CD4-positive, alpha-beta T cell (primary cell): ENCODE measurements around the gene FANCM. TPM values are rescaled to one million over a fixed set of nuclear protein-coding genes. Genes with fewer than 3 reads are reported as not detected.

Experiments used
- ATAC-seq: fragments of 200-7000 bp; cut with Tn5 transposase; one replicate; pipeline ENCODE4 v1.10.0; 2022; ENCODE audit warnings: mild to moderate bottlenecking; ENCODE audit not compliant: poor library complexity
- CTCF ChIA-PET: fragments of 350-600 bp; sonication (Branson Sonifier 250); formaldehyde crosslinking; loops from one replicate; lab custom pipeline; 2021; ENCODE audit warnings: antibody characterized with exemption, inconsistent platforms; lab: Charles Lee
- POLR2A ChIA-PET: fragments of 350-600 bp; sonication (Branson Sonifier 250); formaldehyde crosslinking; loops from one replicate; lab custom pipeline; 2021; ENCODE audit warnings: antibody characterized with exemption, inconsistent platforms; lab: Charles Lee
- DNase-seq, 14 experiments: peaks; one replicate each; pipeline ENCODE4 v3.0.0-alpha.2; 2013 to 2020; ENCODE audit warnings: mixed read lengths in 2 of 14
- H3K27ac ChIP-seq, 2 donors: one replicate each; pipeline versions ENCODE4 v1.5.1 to v1.7.0; 2013; ENCODE audit warnings: low read length in 2 of 2, low read depth in 1 of 2, mild to moderate bottlenecking in 1 of 2
- H3K27me3 ChIP-seq, 2 experiments: 1 replicate in 1 of 2; 2 replicates in 1 of 2; pipeline versions ENCODE4 v1.6.1 to v1.7.0; 2013; ENCODE audit warnings: low read length in 2 of 2, control low read depth in 1 of 2, mild to moderate bottlenecking in 1 of 2, moderate library complexity in 1 of 2; ENCODE audit not compliant: insufficient read depth in 2 of 2, control insufficient read depth in 1 of 2
- H3K36me3 ChIP-seq: one replicate; pipeline ENCODE4 v1.6.1; 2013; ENCODE audit warnings: low read length, control low read depth; ENCODE audit not compliant: insufficient read depth
- H3K4me1 ChIP-seq: one replicate; pipeline ENCODE4 v1.6.1; 2013; ENCODE audit warnings: low read length, control low read depth; ENCODE audit not compliant: insufficient read depth
- H3K4me3 ChIP-seq: one replicate; pipeline ENCODE4 v1.5.1; 2013; ENCODE audit warnings: mild to moderate bottlenecking, low read length, moderate library complexity
- H3K9me3 ChIP-seq, 2 experiments: 1 replicate in 1 of 2; 2 replicates in 1 of 2; pipeline versions ENCODE4 v1.6.1 to v1.7.0; 2013; ENCODE audit warnings: low read length in 2 of 2, mild to moderate bottlenecking in 2 of 2, control low read depth in 1 of 2, moderate library complexity in 1 of 2; ENCODE audit not compliant: control insufficient read depth in 1 of 2, insufficient read depth in 1 of 2
- H3K27ac Mint-ChIP-seq: one replicate; pipeline ENCODE4 v1.8.0; 2020; ENCODE audit warnings: mixed read lengths
- H3K27me3 Mint-ChIP-seq: one replicate; pipeline ENCODE4 v1.8.0; 2021; ENCODE audit warnings: mixed read lengths
- H3K36me3 Mint-ChIP-seq: one replicate; pipeline ENCODE4 v1.8.0; 2021; ENCODE audit warnings: low read depth, mixed read lengths
- H3K4me1 Mint-ChIP-seq: one replicate; pipeline ENCODE4 v1.8.0; 2021; ENCODE audit warnings: low read depth, mixed read lengths
- H3K4me3 Mint-ChIP-seq: one replicate; pipeline ENCODE4 v1.8.0; 2020; ENCODE audit warnings: mild to moderate bottlenecking, mixed read lengths
- H3K9me3 Mint-ChIP-seq: one replicate; pipeline ENCODE4 v1.8.0; 2020; ENCODE audit warnings: mixed read lengths
- intact Hi-C, 2 experiments: fragments of 100-400 bp; cut with DNase I in 1 of 2; cut with micrococcal nuclease in 1 of 2; formaldehyde crosslinking; loops; one replicate each; pipeline versions ENCODE4 v1.15.1 to v1.9.0; 2023 to 2025; cut with DNase I, micrococcal nuclease
- total RNA-seq, 174 experiments: library from RNA in 2 of 174; stranded (reverse) in 2 of 174; gene quantifications; one replicate each; pipeline ENCODE4 v1.2.3 and lab custom pipeline; 2021 to 2026
- TF ChIP-seq, protein P1 (sequence below): fragments of 200-600 bp; IDR thresholded peaks from one replicate; pipeline ENCODE4 v1.8.0; 2022; ENCODE audit warnings: antibody characterized with exemption, mild to moderate bottlenecking

Gene FANCM
- total RNA-seq, 2 experiments from 2014 or later: 6.1 to 8.8 TPM

DNA sequence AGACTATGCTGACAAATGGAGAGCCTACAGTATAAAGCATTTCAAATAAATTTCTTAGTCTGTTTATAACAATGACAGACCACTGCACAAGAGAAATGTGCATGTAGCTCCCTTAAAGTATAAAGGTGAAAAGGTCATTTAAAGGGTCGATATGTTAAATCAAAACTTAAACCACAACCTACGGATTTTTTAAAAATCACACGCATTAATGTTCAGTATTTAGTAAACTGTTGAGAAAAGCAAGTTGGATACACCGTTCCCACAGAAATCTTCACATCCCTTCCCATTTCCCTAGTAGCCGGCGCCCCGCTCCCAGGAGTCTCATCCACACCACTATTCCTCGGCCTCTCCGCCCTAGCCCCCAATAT lies 2.1 kb upstream of the FANCM start:
- H3K4me3 ChIP-seq: peak overlapping the region; percentile 82
- peak overlapping the region; percentile 69 to 84 for H3K27ac ChIP-seq
- peaks cover 14% of the 10 kb centered on the region for H3K4me1 ChIP-seq
- no peaks in the 10 kb centered on the region for H3K9me3 Mint-ChIP-seq
- CTCF ChIA-PET: interaction anchor here (1.8 to 2.6 kb wide), 2 partner anchors 119 to 172 kb away, joined by 7 to 12 read pairs; partner anchors contain the start of genes KLHL28, MIS18BP1 and TOGARAM1
- no peak for ATAC-seq
- H3K36me3 ChIP-seq: no peaks in the 10 kb centered on the region
- no peaks in the 10 kb centered on the region for H3K27me3 Mint-ChIP-seq
- peak overlapping the region; percentile 99 for H3K4me3 Mint-ChIP-seq
- TF ChIP-seq, protein P1, sequence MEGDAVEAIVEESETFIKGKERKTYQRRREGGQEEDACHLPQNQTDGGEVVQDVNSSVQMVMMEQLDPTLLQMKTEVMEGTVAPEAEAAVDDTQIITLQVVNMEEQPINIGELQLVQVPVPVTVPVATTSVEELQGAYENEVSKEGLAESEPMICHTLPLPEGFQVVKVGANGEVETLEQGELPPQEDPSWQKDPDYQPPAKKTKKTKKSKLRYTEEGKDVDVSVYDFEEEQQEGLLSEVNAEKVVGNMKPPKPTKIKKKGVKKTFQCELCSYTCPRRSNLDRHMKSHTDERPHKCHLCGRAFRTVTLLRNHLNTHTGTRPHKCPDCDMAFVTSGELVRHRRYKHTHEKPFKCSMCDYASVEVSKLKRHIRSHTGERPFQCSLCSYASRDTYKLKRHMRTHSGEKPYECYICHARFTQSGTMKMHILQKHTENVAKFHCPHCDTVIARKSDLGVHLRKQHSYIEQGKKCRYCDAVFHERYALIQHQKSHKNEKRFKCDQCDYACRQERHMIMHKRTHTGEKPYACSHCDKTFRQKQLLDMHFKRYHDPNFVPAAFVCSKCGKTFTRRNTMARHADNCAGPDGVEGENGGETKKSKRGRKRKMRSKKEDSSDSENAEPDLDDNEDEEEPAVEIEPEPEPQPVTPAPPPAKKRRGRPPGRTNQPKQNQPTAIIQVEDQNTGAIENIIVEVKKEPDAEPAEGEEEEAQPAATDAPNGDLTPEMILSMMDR: no peak
- intact Hi-C loops: loop anchor here (1.0 to 2.0 kb wide), 5 partner anchors 49 to 236 kb away; partner anchors contain the start of genes KLHL28 (in 1 of the 2), MIS18BP1 (in 1 of the 2) and PRPF39 (in 1 of the 2)
- peaks cover 37% of the 10 kb centered on the region for H3K36me3 Mint-ChIP-seq
- POLR2A ChIA-PET: interaction anchor here (0.6 to 5.3 kb wide), 8 partner anchors 19 to 236 kb away, joined by 3 to 111 read pairs (median 8); partner anchors contain the start of genes KLHL28, MIS18BP1, PRPF39 and TOGARAM1
- H3K9me3 ChIP-seq: no peaks in the 10 kb centered on the region
- peak in 1 of 14 experiments; percentile 12 for DNase-seq
- H3K27ac Mint-ChIP-seq: peak overlapping the region; percentile 99
- no peaks in the 10 kb centered on the region for H3K27me3 ChIP-seq
- peaks cover 67% of the 10 kb centered on the region for H3K4me1 Mint-ChIP-seq

DNA sequence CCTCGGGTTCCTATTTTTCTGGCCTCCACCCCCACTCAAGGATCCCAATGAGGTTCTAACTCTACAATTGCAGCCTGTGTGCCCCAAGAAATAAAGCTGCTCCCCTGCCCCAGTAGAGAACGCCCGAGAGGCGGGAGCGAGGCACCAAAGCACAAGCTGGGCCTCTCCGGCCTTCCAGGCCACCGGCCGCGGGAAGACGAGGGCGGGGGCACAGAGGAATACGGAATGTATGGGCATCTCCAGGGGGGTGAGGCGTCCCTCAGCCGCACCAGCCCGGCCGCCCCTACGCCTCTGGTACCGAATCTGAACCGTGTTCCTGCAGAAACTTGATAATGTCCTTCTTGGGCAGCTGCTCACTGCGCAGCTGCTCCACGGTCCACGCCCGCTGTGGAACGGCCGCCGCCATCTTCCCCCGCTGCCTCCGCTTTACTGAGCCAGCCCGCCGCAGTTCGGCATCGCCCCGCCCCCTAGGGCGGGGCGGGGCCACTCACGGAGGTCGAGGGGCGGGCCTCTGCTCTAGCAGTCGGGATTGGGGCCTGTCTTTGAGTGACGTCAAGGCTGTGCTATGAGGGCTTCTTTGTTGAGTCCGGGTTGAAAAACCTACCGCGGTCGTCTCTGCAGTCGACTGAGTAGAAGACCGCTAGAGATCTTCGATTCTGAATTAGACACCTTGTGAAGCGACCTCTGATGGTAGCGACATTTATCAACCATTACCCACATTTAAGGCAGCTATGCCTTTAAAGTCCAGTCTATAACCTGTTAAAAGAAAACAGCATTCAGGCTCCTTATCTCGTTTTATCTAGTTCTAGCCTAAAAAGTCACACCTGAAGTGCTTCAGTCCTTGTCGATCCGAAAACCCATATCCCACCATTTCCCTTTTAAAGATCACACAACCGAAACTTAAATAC lies 1.4 kb upstream of the FANCM start, which contains the start of gene FKBP3:
FKBP3 (minus strand) TSS at position 431 of the 908 bp plus-strand sequence; CDS start at position 406, 25 bp downstream.
- Histone ChIP-seq H3K27ac (peak within 1 kb of the TSS; percentile 84 to 89), H3K4me1 (peaks cover 14% of the 10 kb centered on the region), H3K4me3 (peak within 1 kb of the TSS; percentile 82), H3K9me3 (no peaks in the 10 kb centered on the region), H3K27me3 (no peaks in the 10 kb centered on the region), H3K36me3 (no peaks in the 10 kb centered on the region)
- H3K4me1 Mint-ChIP-seq: peaks cover 70% of the 10 kb centered on the region
- peaks cover 32% of the 10 kb centered on the region for H3K36me3 Mint-ChIP-seq
- H3K9me3 Mint-ChIP-seq: no peaks in the 10 kb centered on the region
- H3K4me3 Mint-ChIP-seq: peak within 1 kb of the TSS; percentile 99
- CTCF ChIA-PET: interaction anchor here (0.7 to 2.6 kb wide), 3 partner anchors 119 to 174 kb away, joined by 4 to 12 read pairs (median 7); partner anchors contain the start of genes KLHL28, MIS18BP1 and TOGARAM1
- intact Hi-C loops: loop anchor here in 1 of 2 experiments (1.0 kb wide), 4 partner anchors 50 to 237 kb away; partner anchors contain the start of genes KLHL28, MIS18BP1 and PRPF39
- ATAC-seq (peak; percentile 90), DNase-seq (peak; percentile 90 to 99 (median 94))
- no peaks in the 10 kb centered on the region for H3K27me3 Mint-ChIP-seq
- POLR2A ChIA-PET: interaction anchor here (0.6 to 5.3 kb wide), 12 partner anchors 18 to 237 kb away, joined by 3 to 111 read pairs (median 4); partner anchors contain the start of genes KLHL28, MIS18BP1, PRPF39 and TOGARAM1
- peak within 1 kb of the TSS; percentile 99 for H3K27ac Mint-ChIP-seq
- TF ChIP-seq, protein P1: peak; percentile 22

DNA sequence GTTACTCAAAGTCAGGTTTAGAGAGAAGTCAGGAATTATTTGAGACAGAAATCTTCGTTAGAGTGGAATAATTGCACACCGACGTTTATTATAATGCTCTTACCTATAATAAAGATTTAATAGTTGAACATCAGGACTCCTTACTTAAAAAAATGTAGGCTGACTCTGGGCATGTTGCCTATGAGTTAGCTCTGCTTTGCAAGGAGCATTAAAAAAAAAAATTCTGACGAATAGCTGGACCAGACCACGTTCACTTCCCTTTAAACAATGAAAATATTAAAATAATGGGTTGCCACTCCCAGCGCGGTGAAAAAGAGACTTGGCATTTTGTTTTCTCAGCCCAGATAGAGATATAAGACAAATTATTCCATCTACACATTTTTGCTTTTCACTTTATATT lies 574 bp upstream of the FANCM start:
- H3K4me1 Mint-ChIP-seq: peaks cover 64% of the 10 kb centered on the region
- intact Hi-C loops: loop anchor here (5.0 kb wide), 2 partner anchors 132 to 238 kb away; a partner anchor contains a TSS

More for the DNA sequence above, 574 bp upstream of the FANCM start:
- Histone ChIP-seq H3K4me1 (peaks cover 14% of the 10 kb centered on the region), H3K27ac (peak overlapping the region; percentile 84 to 89), H3K27me3 (no peaks in the 10 kb centered on the region), H3K9me3 (no peaks in the 10 kb centered on the region), H3K36me3 (no peaks in the 10 kb centered on the region), H3K4me3 (peak overlapping the region; percentile 82)
- TF ChIP-seq, protein P1: no peak
- ChIA-PET CTCF (interaction anchor here (0.6 to 2.6 kb wide), 5 partner anchors 10 to 175 kb away, joined by 3 to 12 read pairs (median 4); partner anchors contain the start of genes KLHL28, MIS18BP1 and TOGARAM1), POLR2A (interaction anchor here (0.7 to 5.3 kb wide), 12 partner anchors 19 to 238 kb away, joined by 3 to 111 read pairs (median 3); partner anchors contain the start of genes KLHL28, MIS18BP1, PRPF39 and TOGARAM1)
- peak overlapping the region; percentile 99 for H3K27ac Mint-ChIP-seq
- H3K9me3 Mint-ChIP-seq: no peaks in the 10 kb centered on the region
- peak overlapping the region; percentile 99 for H3K4me3 Mint-ChIP-seq
- H3K36me3 Mint-ChIP-seq: peaks cover 32% of the 10 kb centered on the region
- no peak for ATAC-seq
- peak in 4 of 14 experiments; percentile 4 to 40 (median 32) for DNase-seq
- no peaks in the 10 kb centered on the region for H3K27me3 Mint-ChIP-seq
